Epithelial cell of proximal tubule (primary cell): Measurements from ENCODE around the gene STIMATE. TPM values are rescaled to one million over a fixed set of nuclear protein-coding genes. Genes with fewer than 3 reads are reported as not detected.

Experiments used
- DNase-seq: peaks from one replicate; pipeline ENCODE4 v3.0.0-alpha.2; 2011; ENCODE audit warnings: low read depth
- H3K4me3 ChIP-seq: 2 replicates; pipeline ENCODE4 v1.5.1; 2011; ENCODE audit warnings: low read depth, mild to moderate bottlenecking, low read length
- total RNA-seq: library from RNA; depleted of rRNA; stranded (reverse); fragments of >200 nt; gene quantifications from 2 replicates; pipeline ENCODE4 v1.2.3, GENCODE V29; 2015
- TF ChIP-seq, protein P1 (sequence below): conservative IDR thresholded peaks from 2 replicates; pipeline ENCODE4 v1.5.1; 2012; ENCODE audit warnings: low read depth, mild to moderate bottlenecking, low read length

STIMATE gene
- total RNA-seq, 1 donor from 2014 or later = 7.7 TPM

DNA sequence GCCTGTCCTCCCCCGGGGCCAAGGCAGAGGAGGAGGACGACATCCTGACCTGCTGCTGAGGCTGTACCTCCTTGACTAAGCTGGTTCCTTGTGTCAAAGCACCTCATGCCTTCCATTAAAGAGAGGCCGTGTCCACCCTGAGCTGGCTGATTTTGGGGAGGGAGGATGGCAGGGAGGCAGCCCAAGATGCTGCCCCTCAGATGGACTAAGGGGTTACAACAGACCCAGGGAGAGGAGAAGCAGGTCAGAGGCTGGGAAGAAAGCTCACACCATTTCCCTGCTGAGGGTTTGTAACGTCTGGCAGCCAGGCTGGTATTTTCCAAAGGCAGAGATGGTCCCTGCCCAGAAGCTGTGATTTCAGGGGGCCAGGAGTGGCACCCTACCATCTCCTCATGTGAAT is 105.4 kb downstream of the STIMATE start:
- TF ChIP-seq, protein P1, sequence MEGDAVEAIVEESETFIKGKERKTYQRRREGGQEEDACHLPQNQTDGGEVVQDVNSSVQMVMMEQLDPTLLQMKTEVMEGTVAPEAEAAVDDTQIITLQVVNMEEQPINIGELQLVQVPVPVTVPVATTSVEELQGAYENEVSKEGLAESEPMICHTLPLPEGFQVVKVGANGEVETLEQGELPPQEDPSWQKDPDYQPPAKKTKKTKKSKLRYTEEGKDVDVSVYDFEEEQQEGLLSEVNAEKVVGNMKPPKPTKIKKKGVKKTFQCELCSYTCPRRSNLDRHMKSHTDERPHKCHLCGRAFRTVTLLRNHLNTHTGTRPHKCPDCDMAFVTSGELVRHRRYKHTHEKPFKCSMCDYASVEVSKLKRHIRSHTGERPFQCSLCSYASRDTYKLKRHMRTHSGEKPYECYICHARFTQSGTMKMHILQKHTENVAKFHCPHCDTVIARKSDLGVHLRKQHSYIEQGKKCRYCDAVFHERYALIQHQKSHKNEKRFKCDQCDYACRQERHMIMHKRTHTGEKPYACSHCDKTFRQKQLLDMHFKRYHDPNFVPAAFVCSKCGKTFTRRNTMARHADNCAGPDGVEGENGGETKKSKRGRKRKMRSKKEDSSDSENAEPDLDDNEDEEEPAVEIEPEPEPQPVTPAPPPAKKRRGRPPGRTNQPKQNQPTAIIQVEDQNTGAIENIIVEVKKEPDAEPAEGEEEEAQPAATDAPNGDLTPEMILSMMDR = no peak
- no peak overlapping the region for H3K4me3 ChIP-seq
- DNase-seq = no peak

DNA sequence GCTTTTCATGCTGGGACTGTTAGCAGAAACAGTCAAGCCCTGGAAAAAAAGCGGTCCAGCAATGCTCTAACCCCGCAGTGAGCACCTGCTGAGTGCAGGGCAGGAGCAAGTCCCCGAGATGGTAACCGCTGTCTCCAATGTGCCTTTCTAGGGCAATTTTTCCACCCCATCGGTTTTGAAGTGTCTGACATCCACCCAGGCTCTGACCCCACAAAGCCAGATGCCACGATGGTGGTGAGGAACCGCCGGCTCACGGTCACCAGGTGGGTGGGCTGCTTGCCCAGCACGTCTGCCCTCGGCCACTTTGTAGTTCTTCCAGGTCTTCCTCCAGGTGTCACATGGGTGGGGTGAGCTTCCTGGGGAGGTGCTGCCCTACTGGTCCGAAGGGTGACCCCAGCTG is 106.0 kb downstream of the STIMATE start:
- TF ChIP-seq, protein P1 = no peak
- H3K4me3 ChIP-seq = no peak overlapping the region
- no peak for DNase-seq

DNA sequence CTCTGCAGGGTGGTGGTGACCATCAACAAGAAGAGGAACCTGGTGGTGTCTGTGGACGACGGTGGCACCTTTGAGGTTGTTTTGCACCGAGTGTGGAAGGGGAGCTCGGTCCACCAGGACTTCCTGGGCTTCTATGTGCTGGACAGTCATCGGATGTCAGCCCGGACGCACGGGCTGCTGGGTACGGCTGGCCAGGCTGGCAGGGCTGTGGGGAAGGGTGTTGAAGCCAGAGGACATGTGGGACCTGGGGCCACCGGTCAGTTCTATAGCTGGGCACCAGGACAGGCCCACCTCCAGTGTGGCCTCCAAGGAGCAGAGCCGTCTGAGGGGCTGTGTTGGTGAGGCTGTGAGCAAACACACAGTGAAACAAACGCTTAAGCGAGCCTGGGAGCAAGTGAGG is 106.6 kb downstream of the STIMATE start:
- TF ChIP-seq, protein P1 = no peak
- H3K4me3 ChIP-seq = no peak overlapping the region
- DNase-seq = no peak

DNA sequence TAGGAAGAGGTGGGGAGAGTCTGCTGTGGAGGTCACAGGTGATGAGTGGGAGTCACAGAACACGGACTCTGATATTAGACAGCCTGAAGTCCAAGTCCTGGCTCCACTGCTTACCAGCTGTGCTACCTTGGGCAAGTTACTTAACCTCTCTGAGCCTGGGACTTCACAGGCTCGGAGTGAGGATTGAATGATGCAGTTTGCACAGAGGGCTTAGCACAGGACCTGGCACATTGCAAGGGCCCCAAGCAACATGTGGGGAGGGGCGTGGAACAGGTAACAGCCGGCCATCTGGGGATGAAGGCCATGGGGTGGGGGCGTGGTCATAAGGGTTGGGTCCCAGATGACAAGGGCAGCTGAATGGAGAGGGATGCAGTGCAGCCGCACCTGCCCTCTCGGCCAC is 107.0 kb downstream of the STIMATE start:
- no peak overlapping the region for H3K4me3 ChIP-seq
- TF ChIP-seq, protein P1 = no peak
- DNase-seq = no peak

DNA sequence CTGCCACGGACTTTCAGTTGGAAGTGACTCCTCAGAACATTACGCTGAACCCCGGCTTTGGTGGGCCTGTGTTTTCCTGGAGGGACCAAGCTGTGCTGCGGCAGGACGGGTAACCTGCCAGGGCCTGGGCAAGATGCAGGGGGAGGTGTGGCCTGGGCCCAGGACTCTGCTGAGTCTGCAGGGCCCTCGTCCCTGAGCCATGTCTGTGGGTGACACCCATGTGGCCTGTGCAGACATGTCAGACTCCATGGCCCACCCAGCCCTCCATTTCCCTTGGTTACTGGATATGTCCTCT is 107.7 kb downstream of the STIMATE start:
- no peak for DNase-seq
- no peak overlapping the region for H3K4me3 ChIP-seq
- TF ChIP-seq, protein P1 = no peak

DNA sequence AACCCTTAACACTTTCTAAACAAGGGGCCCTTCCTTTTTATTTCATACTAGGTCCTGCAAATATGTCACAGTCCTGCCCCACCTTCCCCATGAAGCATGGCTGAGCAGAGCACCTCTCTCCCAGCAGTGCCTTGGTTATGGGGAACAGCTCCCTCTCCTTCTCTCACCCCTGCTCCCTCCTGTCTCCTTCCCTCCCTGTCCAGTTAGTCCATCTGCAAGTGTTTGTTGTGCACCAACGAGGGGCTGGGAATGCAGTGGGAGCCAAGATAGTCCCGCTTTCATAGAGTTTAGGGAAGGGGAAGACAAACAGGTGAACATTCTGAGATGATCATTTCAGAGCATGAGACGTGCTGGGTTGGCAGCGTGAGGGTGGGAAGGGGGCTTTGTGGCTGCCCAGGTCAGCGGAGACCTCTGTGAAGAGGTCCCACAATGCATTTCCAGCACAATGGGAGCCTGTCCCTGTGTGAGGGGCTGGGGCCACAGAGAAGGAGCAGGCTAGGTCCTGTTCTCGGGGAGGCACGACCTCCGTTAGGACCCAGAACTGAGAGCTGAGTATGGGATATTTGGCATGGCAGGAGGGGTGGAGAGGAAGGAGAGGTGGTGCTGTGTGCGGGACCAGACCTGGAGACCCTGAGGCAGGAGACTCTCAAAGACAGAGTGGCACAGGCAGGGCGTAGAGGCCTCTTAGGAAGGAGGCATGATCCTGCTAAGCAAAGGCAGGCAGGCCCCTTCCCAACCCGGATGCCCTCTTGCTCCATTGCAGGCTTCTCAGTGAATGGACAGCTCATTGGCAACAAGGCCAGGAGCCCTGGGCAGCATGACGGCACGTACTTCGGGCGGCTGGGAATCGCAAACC is 108.2 kb downstream of the STIMATE start:
- DNase-seq = no peak
- H3K4me3 ChIP-seq = no peak overlapping the region
- TF ChIP-seq, protein P1 = no peak
